Activated CD8-positive, alpha-beta T cell treated with anti-CD3 and anti-CD28 coated beads for 36 hours (primary cell): Measurements from ENCODE around the gene RELN. TPM values are rescaled to one million over a fixed set of nuclear protein-coding genes. Genes with fewer than 3 reads are reported as not detected.

Experiments used
- ATAC-seq: fragments of 200-7000 bp; cut with Tn5 transposase; one replicate; pipeline ENCODE4 v1.10.0; 2021; ENCODE audit warnings: mild to moderate bottlenecking, moderate library complexity
- CTCF ChIA-PET: fragments of 350-600 bp; sonication (Branson Sonifier 250); formaldehyde crosslinking; loops from one replicate; lab custom pipeline; 2021; ENCODE audit warnings: antibody characterized with exemption; lab: Charles Lee
- POLR2A ChIA-PET: fragments of 350-600 bp; sonication (Branson Sonifier 250); formaldehyde crosslinking; loops from one replicate; lab custom pipeline; 2021; ENCODE audit warnings: antibody characterized with exemption; lab: Charles Lee
- DNase-seq: peaks from one replicate; pipeline ENCODE4 v3.0.0-alpha.2; 2020
- H3K27ac Mint-ChIP-seq: one replicate; pipeline ENCODE4 v1.8.0; 2021; ENCODE audit warnings: mild to moderate bottlenecking, mixed read lengths
- H3K27me3 Mint-ChIP-seq: one replicate; pipeline ENCODE4 v1.8.0; 2021; ENCODE audit warnings: mixed read lengths
- H3K36me3 Mint-ChIP-seq: one replicate; pipeline ENCODE4 v1.8.0; 2021; ENCODE audit warnings: low read depth, mixed read lengths
- H3K4me1 Mint-ChIP-seq: one replicate; pipeline ENCODE4 v1.8.0; 2021; ENCODE audit warnings: low read depth, mixed read lengths
- H3K4me3 Mint-ChIP-seq: one replicate; pipeline ENCODE4 v1.8.0; 2021; ENCODE audit warnings: mild to moderate bottlenecking, moderate library complexity, mixed read lengths
- H3K9me3 Mint-ChIP-seq: one replicate; pipeline ENCODE4 v1.8.0; 2021; ENCODE audit warnings: mixed read lengths
- CTCF ChIP-seq: fragments of 200-600 bp; IDR thresholded peaks from one replicate; pipeline ENCODE4 v1.8.0; 2022; ENCODE audit warnings: antibody characterized with exemption, mild to moderate bottlenecking
- intact Hi-C: fragments of 100-400 bp; cut with micrococcal nuclease; formaldehyde crosslinking; loops from one replicate; pipeline ENCODE4 v1.10.0; 2022
- total RNA-seq, 2 experiments: library from RNA; stranded (reverse); gene quantifications; one replicate each; pipeline ENCODE4 v1.2.3, GENCODE V29; 2021

RELN gene
- total RNA-seq, 2 experiments from 2014 or later = not detected

- intact Hi-C loops = no loop called here
- peaks cover 3% of the 10 kb centered on the region for H3K27me3 Mint-ChIP-seq
- no peaks in the 10 kb centered on the region for H3K9me3 Mint-ChIP-seq
- ATAC-seq = no peak
- TF ChIP-seq CTCF = no peak
- POLR2A ChIA-PET = no interaction called here
- no peaks in the 10 kb centered on the region for H3K36me3 Mint-ChIP-seq
- H3K4me3 Mint-ChIP-seq = no peak overlapping the region
- no peak for DNase-seq
- CTCF ChIA-PET = no interaction called here
- no peaks in the 10 kb centered on the region for H3K4me1 Mint-ChIP-seq
- H3K27ac Mint-ChIP-seq = no peak overlapping the region
These were observed 321.0 kb downstream of the RELN start for GRCh38 chr7:103668279-103668941.

- H3K4me1 Mint-ChIP-seq = no peaks in the 10 kb centered on the region
- CTCF ChIA-PET = no interaction called here
These were observed 323.1 kb downstream of the RELN start for GRCh38 chr7:103666326-103666725.

GRCh38 chr7:103664577-103664976 lies 324.9 kb downstream of the RELN start:
- no peak for TF ChIP-seq CTCF
- ChIA-PET CTCF (interaction anchor here (1.1 kb wide), 1 partner anchor 590 kb away, joined by 3 read pairs; no protein-coding TSS in a partner anchor), POLR2A (no interaction called here)
- no peaks in the 10 kb centered on the region for H3K36me3 Mint-ChIP-seq
- H3K27me3 Mint-ChIP-seq = peaks cover 1% of the 10 kb centered on the region
- no peak overlapping the region for H3K4me3 Mint-ChIP-seq
- intact Hi-C loops = no loop called here
- ATAC-seq (no peak), DNase-seq (no peak)
- H3K27ac Mint-ChIP-seq = no peak overlapping the region
- H3K9me3 Mint-ChIP-seq = no peaks in the 10 kb centered on the region
- H3K4me1 Mint-ChIP-seq = no peaks in the 10 kb centered on the region

More at GRCh38 chr7:103666326-103666725, 323.1 kb downstream of the RELN start:
- POLR2A ChIA-PET = no interaction called here
- ATAC-seq (no peak), DNase-seq (no peak)
- peaks cover 1% of the 10 kb centered on the region for H3K27me3 Mint-ChIP-seq
- TF ChIP-seq CTCF = no peak
- H3K4me3 Mint-ChIP-seq = no peak overlapping the region
- no peak overlapping the region for H3K27ac Mint-ChIP-seq
- no peaks in the 10 kb centered on the region for H3K9me3 Mint-ChIP-seq
- intact Hi-C loops = no loop called here
- H3K36me3 Mint-ChIP-seq = no peaks in the 10 kb centered on the region

GRCh38 chr7:103660455-103661371 lies 328.7 kb downstream of the RELN start:
- TF ChIP-seq CTCF = no peak
- H3K4me1 Mint-ChIP-seq = no peaks in the 10 kb centered on the region
- no peak overlapping the region for H3K27ac Mint-ChIP-seq
- intact Hi-C loops = no loop called here
- DNase-seq (no peak), ATAC-seq (no peak)
- CTCF ChIA-PET = no interaction called here
- H3K36me3 Mint-ChIP-seq = no peaks in the 10 kb centered on the region
- H3K9me3 Mint-ChIP-seq = no peaks in the 10 kb centered on the region
- POLR2A ChIA-PET = no interaction called here
- no peak overlapping the region for H3K4me3 Mint-ChIP-seq
- no peaks in the 10 kb centered on the region for H3K27me3 Mint-ChIP-seq
